ENCODE measurements around the gene TPI1. TPM values are rescaled to one million over a fixed set of nuclear protein-coding genes. Genes with fewer than 3 reads are reported as not detected.

The TPI1 gene
- total and polyA plus RNA-seq, 2 of the 8 experiments (the other 6 are each of a cell fraction or from before 2014, with no cell fraction given): 910 to 3,018 TPM

- TF ChIP-seq CHD7 (IDR thresholded peaks at IDR 0.05; ENCODE audit: insufficient replicate concordance, low read length) (no peak), RAD21 (IDR thresholded peaks at IDR 0.05 in 1 of 2, conservative IDR thresholded peaks at IDR 0.05 in 1 of 2; ENCODE audit: low read depth in 2 of 2, low read length in 2 of 2) (no peak), EP300 (IDR thresholded peaks at IDR 0.05; ENCODE audit: borderline replicate concordance in 1 of 2, low read depth in 2 of 2, low read length in 2 of 2) (no peak), SIN3A (conservative IDR thresholded peaks at IDR 0.05 in 1 of 2, IDR thresholded peaks at IDR 0.05 in 1 of 2; ENCODE audit: low read depth in 1 of 2, low read length in 2 of 2) (no peak), EZH2 (IDR thresholded peaks at IDR 0.05; ENCODE audit: low read depth, low read length, severe bottlenecking) (no peak), CTCF (IDR thresholded peaks at IDR 0.05; ENCODE audit: control extremely low read depth in 1 of 3, insufficient read depth in 1 of 3, low read depth in 1 of 3, low read length in 3 of 3) (no peak), JUN (IDR thresholded peaks at IDR 0.05; ENCODE audit: low read depth, low read length) (no peak), SP1 (IDR thresholded peaks at IDR 0.05; ENCODE audit: low read depth, low read length) (no peak)
Observed at GRCh38 chr12:6830999-6831398, 36.3 kb upstream of the TPI1 start (continued).

Measured in H1 (cell line).